Neural crest cell (in vitro differentiated cells): Measurements from ENCODE around the gene ATP6V0E2. TPM values are rescaled to one million over a fixed set of nuclear protein-coding genes. Genes with fewer than 3 reads are reported as not detected.
"Not testable (repeated sequence)": the region's sequence is repeated elsewhere in the genome, so short reads cannot be mapped to it uniquely, and the experiment has no call there.

ENCODE experiments used
- DNase-seq: peaks from one replicate; pipeline ENCODE4 v3.0.0; 2021; ENCODE audit warnings: low read depth, mixed read lengths, low spot score
- H3K27ac Mint-ChIP-seq: one replicate; pipeline ENCODE4 v1.8.0; 2021; ENCODE audit warnings: mild to moderate bottlenecking, mixed read lengths; ENCODE audit not compliant: unreplicated experiment
- H3K27me3 Mint-ChIP-seq: 2 replicates; pipeline ENCODE4 v1.8.0; 2021; ENCODE audit warnings: low read depth, mild to moderate bottlenecking, mixed read lengths
- H3K36me3 Mint-ChIP-seq: 2 replicates; pipeline ENCODE4 v1.8.0; 2021; ENCODE audit warnings: low read depth, mild to moderate bottlenecking, mixed read lengths
- H3K4me1 Mint-ChIP-seq: 2 replicates; pipeline ENCODE4 v1.8.0; 2021; ENCODE audit warnings: mixed read lengths
- H3K4me3 Mint-ChIP-seq: one replicate; pipeline ENCODE4 v1.8.0; 2021; ENCODE audit warnings: mild to moderate bottlenecking, mixed read lengths
- H3K9me3 Mint-ChIP-seq: 2 replicates; pipeline ENCODE4 v1.8.0; 2021; ENCODE audit warnings: mixed read lengths
- total RNA-seq: library from RNA; stranded (reverse); gene quantifications from 2 replicates; pipeline ENCODE4 v1.2.1, GENCODE V29; 2021

The ATP6V0E2 gene
- total RNA-seq, 1 donor from 2014 or later: 87.4 TPM

- H3K9me3 Mint-ChIP-seq, H3K4me3 Mint-ChIP-seq, H3K27me3 Mint-ChIP-seq, H3K27ac Mint-ChIP-seq, DNase-seq, H3K36me3 Mint-ChIP-seq, H3K4me1 Mint-ChIP-seq: not testable (repeated sequence)
Observed at GRCh38 chr7:149926414-149926813, 52.6 kb downstream of the ATP6V0E2 start.

Other genes starting within 250 kb of the ATP6V0E2 start
- 1.9 and 2.3 TPM in 2 replicates for gene ZNF467, start 100.4 kb upstream of the ATP6V0E2 start, total RNA-seq
- gene ZNF862, start 35.6 kb upstream of the ATP6V0E2 start, total RNA-seq: 15.2 and 19.6 TPM in 2 replicates